ENCODE measurements around the gene DYNC1I2.

The DYNC1I2 gene

GRCh38 chr2:171729952-171730317 is 42.7 kb downstream of the DYNC1I2 start:
- no peak for TF ChIP-seq CTCF (IDR thresholded peaks at IDR 0.05; ENCODE audit: low read depth, low read length)
- H3K4me3 ChIP-seq (ENCODE audit: low read depth, low read length), result no peak overlapping the region

- H3K4me3 ChIP-seq (ENCODE audit: low read depth, low read length), result no peak overlapping the region
- no peak for TF ChIP-seq CTCF (IDR thresholded peaks at IDR 0.05; ENCODE audit: low read depth, low read length)
Measured at GRCh38 chr2:171735991-171736710, 48.9 kb downstream of the DYNC1I2 start.

GRCh38 chr2:171741189-171741588 is 53.9 kb downstream of the DYNC1I2 start:
- no peak overlapping the region for H3K4me3 ChIP-seq (ENCODE audit: low read depth, low read length)
- no peak for TF ChIP-seq CTCF (IDR thresholded peaks at IDR 0.05; ENCODE audit: low read depth, low read length)

GRCh38 chr2:171742760-171743159 is 55.5 kb downstream of the DYNC1I2 start:
- TF ChIP-seq CTCF (IDR thresholded peaks at IDR 0.05; ENCODE audit: low read depth, low read length), result no peak
- no peak overlapping the region for H3K4me3 ChIP-seq (ENCODE audit: low read depth, low read length)

- no peak for TF ChIP-seq CTCF (IDR thresholded peaks at IDR 0.05; ENCODE audit: low read depth, low read length)
- H3K4me3 ChIP-seq (ENCODE audit: low read depth, low read length), result no peak overlapping the region
Measured at GRCh38 chr2:171745141-171745540, 57.9 kb downstream of the DYNC1I2 start.

GRCh38 chr2:171745806-171746205 is 58.5 kb downstream of the DYNC1I2 start:
- TF ChIP-seq CTCF (IDR thresholded peaks at IDR 0.05; ENCODE audit: low read depth, low read length), result no peak
- no peak overlapping the region for H3K4me3 ChIP-seq (ENCODE audit: low read depth, low read length)

GRCh38 chr2:171747371-171747770 is 60.1 kb downstream of the DYNC1I2 start:
- no peak overlapping the region for H3K4me3 ChIP-seq (ENCODE audit: low read depth, low read length)

More at GRCh38 chr2:171747371-171747770, 60.1 kb downstream of the DYNC1I2 start:
- no peak for TF ChIP-seq CTCF (IDR thresholded peaks at IDR 0.05; ENCODE audit: low read depth, low read length)
